ENCODE data around the gene SHLD2.
"Not testable (repeated sequence)": the region's sequence is repeated elsewhere in the genome, so short reads cannot be mapped to it uniquely, and the experiment has no call there.

The SHLD2 gene

GRCh38 chr10:87216120-87216519 lies 121.1 kb downstream of the SHLD2 start:
- DNase-seq, result not testable (repeated sequence)

GRCh38 chr10:87219370-87219769 lies 124.4 kb downstream of the SHLD2 start:
- DNase-seq, result not testable (repeated sequence)

GRCh38 chr10:87222789-87223188 lies 127.8 kb downstream of the SHLD2 start:
- DNase-seq, result not testable (repeated sequence)

- not testable (repeated sequence) for DNase-seq
Observed at GRCh38 chr10:87225148-87225547, 130.1 kb downstream of the SHLD2 start, which contains the start of gene NUTM2A. Gene NUTM2A (plus strand): TSS chr10:87225448. CDS start chr10:87225831, 383 bp downstream.

- DNase-seq, result not testable (repeated sequence)
Observed at GRCh38 chr10:87228247-87228646, 133.2 kb downstream of the SHLD2 start.

- DNase-seq, result not testable (repeated sequence)
Observed at GRCh38 chr10:87229211-87229610, 134.2 kb downstream of the SHLD2 start.

GRCh38 chr10:87234854-87235253 lies 139.8 kb downstream of the SHLD2 start:
- DNase-seq, result not testable (repeated sequence)

- DNase-seq, result not testable (repeated sequence)
Observed at GRCh38 chr10:87237244-87237643, 142.2 kb downstream of the SHLD2 start.

GRCh38 chr10:87239346-87239808 lies 144.4 kb downstream of the SHLD2 start:
- not testable (repeated sequence) for DNase-seq
